ENCODE data around the gene RAB7A. TPM values are rescaled to one million over a fixed set of nuclear protein-coding genes. Genes with fewer than 3 reads are reported as not detected.

The RAB7A gene
- total and polyA plus RNA-seq, 2 of the 8 experiments (the other 6 are each of a cell fraction or from before 2014, with no cell fraction given): 179 to 195 TPM

DNA sequence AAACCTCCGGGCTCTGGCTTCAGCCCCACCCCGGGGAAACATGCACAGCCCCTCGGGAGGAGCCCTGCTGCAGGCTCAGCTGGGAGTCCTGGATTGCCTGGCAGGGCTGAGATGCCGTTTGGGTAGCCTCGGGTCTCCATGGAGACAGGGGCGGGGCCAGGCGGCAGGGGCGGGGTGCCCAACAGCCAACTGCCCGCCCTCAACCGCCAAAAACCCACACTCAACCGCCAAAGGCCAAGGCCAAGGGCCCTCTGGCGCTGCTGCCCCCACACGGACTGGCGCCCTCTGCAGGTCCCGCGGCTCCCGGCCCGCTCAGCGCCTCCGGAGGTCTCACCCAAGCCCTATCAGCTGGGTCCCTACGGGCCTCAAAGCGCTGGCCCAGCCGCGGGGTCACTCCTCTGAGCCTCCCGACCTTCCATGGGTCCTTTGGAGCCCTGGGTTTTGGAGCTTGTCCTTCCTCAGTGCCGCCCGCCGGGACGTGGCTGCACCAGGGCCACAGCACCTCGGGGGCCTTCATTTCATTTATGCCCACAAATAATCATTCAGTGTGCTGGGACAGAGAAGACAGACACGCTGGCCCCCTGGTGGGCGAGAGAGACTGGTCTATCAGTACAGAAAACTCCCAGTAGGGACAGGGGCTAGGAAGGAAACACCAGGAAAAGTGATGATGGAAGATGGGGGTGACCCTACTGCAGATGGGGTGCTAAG, 119.9 kb downstream of the RAB7A start (continued):
- TF ChIP-seq CHD7 (IDR thresholded peaks at IDR 0.05; ENCODE audit: insufficient replicate concordance, low read length) (no peak), CTCF (IDR thresholded peaks at IDR 0.05; ENCODE audit: control extremely low read depth in 1 of 3, insufficient read depth in 1 of 3, low read depth in 1 of 3, low read length in 3 of 3) (peak in 2 of 3 experiments; percentile 85 to 88; a peak in 3 of 4 replicates), TBP (IDR thresholded peaks at IDR 0.05; ENCODE audit: low read depth, low read length) (peak; percentile 25; the same call in 1 of the 2 replicates), KDM1A (IDR thresholded peaks at IDR 0.05; ENCODE audit: borderline replicate concordance, low read length) (0 out of 2 replicates have a peak, but pooled peaks have one; percentile 24)

All from H1 (cell line).